Inflammatory macrophage (primary cell): ENCODE measurements around the gene SPAG17.

ENCODE experiments used
- DNase-seq, 2 donors: peaks; one replicate each; pipeline ENCODE4 v3.0.0-alpha.2; 2020 to 2022

The SPAG17 gene

DNA sequence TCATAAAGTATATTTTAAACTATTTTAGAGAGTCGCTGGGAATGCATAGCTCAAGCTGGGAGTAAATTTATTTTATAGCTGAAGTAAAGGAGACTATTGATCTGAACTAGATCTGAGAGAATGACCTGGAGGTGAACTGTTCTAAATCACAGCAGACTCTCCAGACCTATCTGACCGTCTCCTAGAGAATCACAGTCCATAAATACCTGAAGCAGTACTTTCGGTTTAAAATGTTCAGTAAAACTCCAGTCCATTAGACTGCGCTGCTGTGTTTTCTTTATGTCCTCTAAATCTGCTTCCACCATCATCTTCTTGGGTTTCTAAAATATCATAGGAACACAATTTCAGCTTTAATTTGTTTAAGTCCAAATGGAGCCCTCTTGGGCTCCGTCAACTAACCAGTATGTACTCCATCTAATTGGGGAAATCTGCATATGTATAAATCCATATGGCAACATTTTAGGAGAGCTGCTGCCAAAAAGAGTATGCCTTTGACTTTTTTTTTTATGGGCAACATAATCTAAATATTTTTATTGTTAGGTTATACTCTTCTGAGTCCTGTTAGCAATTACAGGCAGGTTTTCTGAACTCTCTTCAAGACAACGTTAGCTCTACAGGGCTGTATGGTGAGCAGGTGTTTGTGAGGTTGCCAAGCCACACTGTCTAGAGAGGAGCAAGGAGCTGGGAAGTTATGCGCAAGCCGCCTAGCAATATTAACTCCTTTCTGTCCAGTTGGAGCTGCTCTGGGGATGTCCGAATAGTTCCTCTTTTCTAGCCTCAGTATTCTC is 111.2 kb downstream of the SPAG17 start:
- DNase-seq = no peak

DNA sequence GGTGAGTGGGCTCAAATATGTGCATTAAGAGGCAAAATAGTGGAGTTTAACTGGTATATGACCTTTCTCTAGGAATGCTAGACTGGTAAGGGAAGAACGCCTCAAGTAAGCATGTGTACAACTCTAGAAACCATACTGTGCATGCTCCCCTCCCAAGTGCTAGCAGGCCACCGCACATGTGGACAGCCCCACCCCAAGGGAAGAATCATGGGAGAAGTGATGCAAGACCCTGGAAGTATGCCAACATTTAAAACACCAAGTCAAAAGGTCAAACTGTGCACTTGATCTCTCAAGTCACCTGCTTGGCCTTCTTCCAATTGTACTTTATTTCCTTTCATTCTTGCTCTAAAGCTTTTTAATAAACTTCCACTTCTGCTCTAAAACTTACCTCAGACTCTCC is 135.0 kb downstream of the SPAG17 start:
- DNase-seq = peak in 1 of 2 donors; percentile 19

DNA sequence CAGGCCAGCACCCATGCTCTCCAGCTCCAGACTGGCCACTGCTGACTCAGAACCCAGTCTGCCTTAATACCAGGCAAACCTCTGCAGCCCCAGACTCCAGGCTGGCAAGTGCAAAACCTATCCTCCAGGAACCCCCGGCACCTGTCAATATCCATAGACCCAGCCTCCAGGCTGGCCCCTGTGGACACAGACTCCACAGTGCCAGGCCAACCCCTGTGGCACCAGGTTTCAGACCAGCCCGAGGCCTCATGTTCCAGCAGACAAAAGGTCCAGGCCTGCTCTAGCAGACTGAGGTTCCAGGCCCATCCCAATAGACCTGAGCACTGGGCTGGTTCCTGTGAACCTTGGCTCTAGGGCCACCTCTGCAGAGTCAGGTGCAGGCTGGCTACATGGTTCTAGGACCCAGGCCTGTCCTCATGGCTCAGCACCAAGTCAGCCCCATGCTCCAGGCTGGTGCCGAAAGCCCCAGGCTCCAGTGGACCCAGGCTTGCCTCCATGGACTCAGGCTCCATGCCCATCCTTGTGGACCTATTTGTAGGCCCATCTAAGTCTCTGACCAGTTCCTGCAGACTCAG is 137.3 kb downstream of the SPAG17 start:
- DNase-seq = no peak

DNA sequence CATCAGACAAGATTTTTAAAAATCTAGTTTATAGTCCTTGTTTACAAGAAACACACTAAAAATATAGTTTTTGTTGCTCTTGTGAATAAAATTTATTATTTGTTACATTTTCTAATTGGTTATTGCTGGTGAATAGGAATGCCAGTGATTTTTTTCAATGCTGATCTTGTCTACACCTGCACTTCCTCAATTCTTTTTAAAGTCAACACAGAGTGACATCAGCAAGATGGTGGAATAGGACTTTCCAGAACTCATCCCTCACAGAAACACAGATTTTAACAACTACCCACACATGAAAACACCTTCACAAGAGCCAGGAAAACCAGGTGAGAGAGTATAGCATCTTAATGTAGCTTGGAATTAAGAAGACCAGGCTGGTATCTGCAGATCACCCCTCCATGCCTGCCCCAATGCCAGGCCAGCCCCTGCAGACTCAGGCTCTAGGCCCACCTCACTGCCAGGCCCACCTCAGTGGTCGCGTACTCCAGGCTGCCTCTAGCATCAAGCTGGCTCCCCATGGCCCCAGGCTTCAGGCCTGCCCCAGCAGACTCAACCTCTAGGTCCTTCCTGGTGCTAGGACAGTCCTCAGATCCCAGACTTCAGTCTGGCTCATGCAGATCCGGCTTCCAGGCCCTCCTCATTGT is 137.9 kb downstream of the SPAG17 start:
- DNase-seq = no peak

DNA sequence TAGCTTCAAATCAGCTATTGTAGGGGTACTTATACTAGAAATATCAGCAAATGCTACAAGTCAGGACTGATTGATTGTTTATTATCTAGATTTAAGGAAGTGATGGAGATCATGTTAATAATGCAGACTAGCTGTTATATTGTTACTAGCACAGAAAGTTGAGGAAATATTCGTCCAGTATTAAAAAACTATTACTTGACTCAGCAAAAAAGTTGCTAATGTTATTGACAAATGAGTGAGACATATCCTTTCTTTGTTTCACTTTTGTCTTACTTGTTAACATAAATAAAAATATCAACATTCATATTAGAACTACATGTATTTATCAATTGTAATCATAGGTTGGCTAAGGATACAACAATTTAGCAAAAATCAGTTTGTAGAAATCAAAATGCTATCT is 141.4 kb downstream of the SPAG17 start:
- no peak for DNase-seq

DNA sequence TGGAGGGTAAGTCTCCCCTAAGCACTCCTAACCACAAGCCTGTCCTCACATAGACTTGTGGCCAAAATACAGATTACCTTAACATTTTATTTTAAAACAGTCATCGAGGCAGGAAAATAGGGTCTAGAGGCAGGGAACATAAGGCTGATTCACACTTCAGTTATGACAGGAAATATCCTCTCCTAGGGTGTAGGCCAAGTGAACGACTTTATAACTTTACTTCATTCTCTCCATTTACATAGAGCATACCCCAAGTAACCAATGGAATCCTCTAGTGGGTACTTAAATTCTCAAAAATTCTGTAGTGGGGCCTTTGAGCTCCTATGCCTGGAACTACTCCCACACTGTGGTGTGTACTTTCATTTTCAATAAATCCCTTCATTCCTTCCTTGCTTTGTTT is 142.5 kb downstream of the SPAG17 start:
- no peak for DNase-seq

DNA sequence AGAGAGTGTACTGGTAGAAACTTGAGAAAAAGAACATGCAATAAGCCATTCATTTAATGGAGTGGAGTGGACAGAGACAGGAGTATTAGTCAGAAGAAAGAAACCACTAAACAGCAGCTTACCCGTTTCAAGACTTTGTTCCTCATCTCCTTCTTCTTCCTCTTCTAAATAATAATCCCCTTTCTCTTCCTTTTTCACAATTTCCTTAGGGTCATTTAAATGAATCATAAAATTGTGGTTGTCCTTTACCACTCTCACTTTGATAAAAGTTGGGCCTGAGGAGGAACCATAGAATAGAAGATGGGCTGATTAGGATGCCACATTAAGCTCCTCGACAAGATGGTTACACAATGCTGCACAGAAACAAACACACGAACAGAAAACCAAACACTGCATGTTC is 145.9 kb downstream of the SPAG17 start:
- peak; percentile 46 to 84 for DNase-seq

DNA sequence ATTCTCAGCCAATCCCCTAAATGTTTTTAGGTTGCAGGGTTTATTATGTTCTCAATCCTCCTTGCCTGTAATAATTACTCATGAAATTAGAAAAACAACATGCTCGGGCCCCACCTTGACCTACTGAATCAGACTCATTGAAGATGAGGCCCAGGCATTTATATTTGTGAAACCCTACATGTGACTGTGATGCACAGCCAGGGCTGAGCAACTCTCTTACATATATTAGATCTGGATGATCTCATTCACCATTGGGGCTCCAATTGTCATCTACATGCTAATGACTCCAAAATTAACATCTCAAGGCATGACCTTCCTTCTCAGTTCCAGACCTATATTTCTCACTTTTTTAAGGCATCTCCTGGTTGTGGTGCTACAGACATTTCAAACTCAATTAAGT is 152.1 kb downstream of the SPAG17 start:
- DNase-seq = peak in 1 of 2 donors; percentile 18

DNA sequence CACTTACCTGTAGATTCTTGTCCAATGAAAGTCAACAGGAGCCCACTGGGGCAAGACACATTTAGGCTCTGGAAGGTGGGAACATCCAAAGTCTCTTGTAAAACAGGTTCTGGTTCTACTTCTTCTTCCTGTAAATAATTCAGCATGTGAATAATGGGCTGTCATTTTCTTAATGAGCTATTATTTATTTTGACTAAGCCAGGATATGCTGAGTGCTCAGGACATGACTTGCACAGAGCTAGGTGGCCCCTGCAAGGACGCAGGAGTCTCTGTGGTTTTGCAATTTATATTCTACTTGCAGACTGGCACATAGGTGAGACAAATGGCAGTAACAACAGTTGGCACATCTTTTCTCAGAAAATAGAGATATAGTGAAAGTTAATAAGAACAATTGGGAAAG is 156.8 kb downstream of the SPAG17 start:
- no peak for DNase-seq

DNA sequence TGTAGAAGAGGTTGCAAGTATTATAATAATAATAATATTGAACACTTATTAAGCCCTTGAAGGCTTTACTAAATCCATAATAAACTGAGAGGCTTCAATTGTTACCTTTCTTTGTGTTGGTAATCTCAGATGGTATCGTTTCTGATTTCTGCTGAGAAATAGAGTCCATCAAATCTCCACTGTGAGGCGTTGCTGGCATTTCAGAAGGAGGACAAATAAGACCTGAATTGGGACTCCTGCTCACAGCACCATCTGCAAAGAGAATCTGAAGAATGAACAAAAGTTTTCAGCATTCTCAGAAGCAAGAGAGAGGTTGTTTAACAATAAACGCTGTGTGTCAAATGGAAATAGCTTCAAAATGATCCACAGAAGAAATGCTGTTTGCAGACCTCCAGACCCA is 161.8 kb downstream of the SPAG17 start:
- no peak for DNase-seq

DNA sequence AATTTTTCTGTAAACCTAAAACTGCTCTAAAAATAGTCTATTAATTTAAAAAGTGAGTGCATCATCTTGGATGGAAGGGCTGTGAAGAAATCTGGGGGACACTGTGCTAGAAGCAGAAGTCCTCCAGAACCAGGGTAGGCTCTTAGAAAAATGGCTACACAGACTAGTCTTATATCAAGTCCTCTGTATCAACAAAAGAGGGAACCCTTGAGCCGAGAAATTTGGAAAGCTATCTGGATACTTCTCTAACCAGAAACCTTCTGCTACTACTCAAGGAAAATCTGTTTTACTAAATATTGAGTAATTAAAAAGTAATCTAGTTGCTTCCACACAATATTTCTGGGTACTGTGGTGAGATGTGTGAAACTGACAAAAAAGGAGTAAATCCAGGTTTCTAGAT is 163.4 kb downstream of the SPAG17 start:
- DNase-seq = peak; percentile 30 to 36

DNA sequence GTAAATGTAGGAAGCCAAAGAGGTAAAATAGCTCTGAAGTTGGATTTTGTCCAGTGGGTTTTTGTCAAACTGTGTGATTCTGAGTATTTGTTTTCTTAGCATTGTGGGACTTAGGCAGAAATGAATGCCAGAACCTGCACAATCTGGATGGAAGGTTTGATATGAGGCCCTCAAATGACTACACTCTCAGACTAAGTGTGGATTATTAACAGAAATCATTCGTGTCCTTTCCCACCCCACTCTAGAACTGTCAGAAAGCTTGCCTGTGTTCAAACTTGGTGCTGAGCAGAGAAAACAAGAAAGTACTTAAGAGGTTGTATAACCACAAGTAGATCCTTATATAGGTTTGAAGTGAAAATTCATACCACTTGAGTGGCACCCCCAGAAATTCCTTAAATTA is 167.0 kb downstream of the SPAG17 start:
- no peak for DNase-seq

DNA sequence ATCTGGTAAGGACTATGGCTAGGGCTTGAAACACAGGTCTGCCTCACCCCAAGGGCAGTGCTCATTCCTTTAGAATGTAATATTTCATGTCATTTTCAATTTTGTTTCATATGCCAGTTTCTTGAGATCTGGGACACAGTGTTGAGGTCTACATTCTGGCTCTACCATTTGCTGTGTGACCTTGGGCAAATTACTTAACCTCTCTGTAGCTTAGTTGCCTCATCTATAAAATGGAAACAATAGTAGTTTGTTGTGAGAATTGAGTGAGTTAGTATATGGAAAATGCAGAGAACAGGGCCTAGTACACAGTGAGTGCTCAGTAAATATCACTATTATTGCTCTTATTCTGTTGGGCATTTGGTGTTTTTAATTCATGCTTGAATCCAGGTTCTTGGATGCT is 171.1 kb downstream of the SPAG17 start:
- DNase-seq = no peak

DNA sequence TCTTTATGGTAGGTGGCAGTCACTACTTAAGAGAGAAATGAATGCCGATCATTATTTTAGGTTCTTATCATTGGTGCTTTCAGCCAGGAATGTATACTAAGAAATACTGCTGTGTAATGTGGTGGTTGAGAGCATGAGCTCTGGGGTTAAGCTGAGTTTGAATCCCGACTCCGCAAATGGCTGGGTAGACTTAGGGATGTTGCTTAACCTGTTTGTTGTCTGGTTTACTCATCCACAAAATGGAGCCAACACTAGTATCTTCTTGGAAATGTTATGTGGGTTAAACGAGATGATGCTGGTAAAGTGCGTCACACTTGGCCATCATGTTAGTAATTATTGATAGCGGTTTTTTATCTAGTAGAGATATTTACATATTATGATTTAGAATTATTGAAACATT is 171.7 kb downstream of the SPAG17 start:
- no peak for DNase-seq

DNA sequence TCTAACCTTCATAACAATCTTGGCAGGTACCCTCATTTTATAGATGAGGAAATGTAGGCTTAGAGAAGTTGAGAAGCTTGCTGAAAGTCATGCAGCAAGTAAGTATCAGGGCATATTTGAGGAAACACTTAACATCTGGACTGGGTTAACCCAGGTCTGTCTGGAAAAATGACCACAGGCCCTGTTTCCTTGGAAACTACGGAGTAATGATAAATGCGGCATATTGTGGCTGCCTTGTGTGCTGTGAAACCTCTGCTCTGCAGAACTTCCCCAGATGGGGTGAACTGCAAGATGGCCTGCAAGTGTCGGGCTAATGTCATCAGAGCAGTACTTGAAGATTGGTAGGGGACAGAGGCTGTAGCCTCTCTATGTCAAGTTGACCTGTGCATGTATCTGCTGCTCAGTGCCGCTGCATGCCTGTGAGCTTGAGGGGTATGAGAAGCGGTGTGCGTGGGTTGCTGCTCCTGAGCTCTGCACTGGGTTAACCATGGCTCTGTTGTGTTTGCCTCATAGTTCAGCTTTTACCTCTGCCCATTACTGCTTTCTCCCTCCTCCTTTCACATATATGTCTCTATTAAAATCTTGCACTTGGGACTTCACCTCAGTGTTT is 172.4 kb downstream of the SPAG17 start:
- no peak for DNase-seq

DNA sequence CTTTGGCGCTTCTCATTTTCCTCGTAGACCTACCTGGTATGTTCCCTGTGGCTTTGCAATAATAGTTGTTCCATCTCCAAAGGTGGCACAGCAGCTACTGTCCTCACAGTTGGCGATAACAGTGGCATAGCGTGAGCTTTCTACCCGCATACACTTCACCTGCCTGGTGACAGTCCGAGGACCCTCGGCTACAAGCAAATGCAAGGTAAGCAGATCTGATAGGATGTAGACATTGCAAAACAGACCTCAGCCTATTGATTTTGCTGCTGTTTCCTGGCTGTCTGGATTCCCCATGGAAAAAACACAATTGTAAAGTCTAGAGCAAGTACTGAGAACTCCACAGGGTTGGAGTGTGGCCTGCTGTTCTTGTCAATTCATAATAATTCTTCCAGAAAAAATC is 177.0 kb downstream of the SPAG17 start:
- DNase-seq = no peak

DNA sequence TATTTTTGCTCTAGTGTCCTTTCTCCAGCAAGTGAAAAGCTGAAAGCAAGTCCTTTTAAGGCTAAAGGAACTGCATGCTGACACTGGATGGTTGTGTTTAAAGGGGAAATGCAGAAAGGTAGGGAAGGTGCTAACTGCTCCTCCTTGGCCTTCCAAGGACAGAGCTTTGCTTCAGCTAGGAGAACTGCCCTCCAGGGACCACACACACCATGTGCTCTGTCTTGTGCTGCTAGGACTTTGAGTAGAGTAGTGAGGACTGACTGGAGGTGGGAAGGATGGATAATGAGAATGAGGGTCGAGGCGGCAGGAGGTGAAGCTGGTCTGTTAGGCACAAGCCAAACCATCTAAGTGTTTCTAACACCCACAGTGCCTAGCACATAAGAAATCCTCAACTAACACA is 177.6 kb downstream of the SPAG17 start:
- DNase-seq = no peak

DNA sequence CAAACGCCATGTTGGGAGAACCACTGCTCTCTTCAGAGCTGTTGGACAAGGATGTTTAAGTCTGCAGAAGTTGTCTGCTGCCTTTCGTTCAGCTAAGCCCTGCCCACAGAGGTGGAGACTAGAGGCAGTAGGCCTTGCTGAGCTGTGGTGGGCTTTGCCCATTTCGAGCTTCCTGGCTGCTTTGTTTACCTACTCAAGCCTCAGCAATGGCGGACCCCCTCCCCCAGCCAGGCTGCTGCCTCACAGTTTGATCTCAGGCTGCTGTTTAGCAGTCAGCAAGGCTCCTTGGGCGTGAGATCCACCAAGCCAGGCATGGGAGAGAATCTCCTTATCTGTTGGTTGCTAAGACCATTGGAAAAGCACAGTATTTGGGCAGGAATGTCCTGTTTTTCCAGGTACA is 180.7 kb downstream of the SPAG17 start:
- DNase-seq = no peak

DNA sequence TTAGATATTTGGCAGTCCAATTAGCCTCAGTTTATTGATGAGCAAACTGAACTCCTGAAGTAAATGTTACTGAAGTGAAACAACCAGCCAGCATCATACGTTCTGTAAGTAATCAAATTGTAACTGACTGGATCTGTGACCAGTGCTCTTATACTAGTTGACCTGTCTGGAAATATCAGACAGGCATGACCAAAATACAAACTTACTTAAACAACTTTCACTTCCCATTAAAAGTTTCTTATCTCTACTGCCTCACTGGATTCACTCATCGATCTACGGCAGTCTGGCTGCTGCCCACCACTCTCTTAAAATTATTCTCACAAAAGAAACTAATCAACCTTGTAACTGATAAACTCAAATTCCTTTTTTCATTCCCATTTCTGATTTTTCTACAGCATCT is 199.1 kb downstream of the SPAG17 start:
- no peak for DNase-seq

DNA sequence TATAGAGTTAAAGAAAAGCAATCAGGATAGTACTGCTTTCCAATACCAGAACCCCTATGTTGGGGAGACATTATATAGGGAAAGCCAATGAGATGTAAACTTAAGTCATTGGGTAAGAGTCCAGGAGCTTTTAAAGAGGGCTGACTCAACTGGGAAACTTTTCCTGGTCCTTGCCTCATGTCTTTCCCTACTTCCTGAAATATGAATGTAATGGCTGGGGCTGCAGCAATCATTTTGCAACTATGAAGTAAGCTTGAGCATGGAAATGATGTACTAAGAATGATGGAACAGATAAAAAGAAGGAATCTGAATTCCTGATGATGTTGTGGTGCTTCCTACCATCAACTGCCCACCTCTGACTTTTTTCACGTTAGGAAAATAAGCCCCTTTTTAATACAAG is 199.8 kb downstream of the SPAG17 start:
- DNase-seq = no peak

DNA sequence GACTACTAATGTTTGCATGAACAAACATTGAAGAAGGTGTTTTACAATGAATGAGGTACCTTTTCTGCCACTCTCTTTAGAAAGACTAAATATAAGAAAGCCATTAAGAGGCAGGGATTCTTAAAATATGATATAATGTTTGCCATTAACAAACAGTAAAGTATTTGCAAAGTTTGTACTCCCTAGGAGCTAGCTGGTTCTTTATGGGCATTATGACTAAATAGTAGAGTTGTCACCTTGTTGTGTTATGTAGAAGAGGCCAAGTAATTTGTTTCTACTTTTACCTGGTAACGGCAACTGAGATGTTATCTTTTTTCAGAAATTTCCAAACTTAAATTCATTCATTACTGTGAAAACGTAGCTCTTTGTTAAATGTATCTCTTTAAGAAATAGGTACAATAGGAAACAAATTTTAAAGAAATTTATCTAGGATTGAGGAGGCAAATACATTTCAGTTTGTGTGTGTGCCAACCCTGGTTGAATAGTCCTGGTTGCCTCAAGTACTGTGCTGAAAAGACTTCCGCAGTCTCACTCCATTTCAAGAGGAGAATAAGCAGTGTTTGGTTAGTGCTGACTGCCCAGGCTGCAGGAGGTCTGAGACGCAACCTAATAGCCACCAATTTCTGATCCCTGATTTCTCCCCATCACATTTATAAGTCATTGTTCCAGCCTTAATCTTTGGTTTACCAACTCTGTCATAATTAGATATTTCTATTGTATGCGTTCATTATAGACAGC is 203.4 kb downstream of the SPAG17 start:
- DNase-seq = no peak

DNA sequence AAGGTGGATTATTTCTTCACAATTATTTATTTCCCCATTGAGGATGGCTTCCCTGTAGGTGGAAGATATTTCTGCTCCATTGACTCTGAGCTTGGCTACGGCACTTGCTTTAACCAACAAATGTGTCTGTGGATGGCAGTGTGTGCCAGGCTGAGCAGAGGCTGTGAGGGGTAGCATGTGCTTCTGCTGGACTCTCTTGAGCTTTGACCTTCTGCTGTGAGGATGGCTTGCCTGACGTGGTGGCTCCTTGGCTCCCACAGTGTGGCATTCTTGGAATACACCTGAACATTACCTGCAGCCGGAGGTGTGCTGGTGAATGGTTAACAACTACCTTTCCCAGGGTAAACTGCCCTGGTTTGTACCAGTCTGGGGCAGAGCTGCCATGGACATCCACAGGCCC is 208.6 kb downstream of the SPAG17 start:
- no peak for DNase-seq

DNA sequence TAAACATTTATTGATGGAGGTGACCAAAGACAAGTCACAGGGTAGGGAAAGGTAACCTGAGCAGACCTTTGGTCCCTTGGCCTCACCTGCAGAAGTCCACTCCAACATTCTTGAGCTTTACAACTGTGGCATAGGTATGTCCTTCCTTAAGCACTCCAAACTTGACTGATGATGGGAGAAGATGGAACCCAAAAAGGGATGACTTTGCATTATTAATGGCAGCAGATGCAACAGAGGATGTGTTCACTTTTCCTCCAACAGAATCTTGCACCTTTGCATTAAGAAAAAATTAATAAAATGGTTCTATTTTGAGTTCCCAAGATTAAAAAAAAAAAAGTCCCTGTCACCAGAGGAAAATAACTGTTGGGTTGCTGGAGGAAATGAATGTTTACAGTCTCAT is 213.3 kb downstream of the SPAG17 start:
- no peak for DNase-seq
